H1 (cell line): ENCODE results near the gene CCDC83. TPM values are rescaled to one million over a fixed set of nuclear protein-coding genes. Genes with fewer than 3 reads are reported as not detected.

ENCODE experiments used
- CTCF ChIA-PET: fragments of 300-600 bp; sonication (Branson Sonifier 250); formaldehyde crosslinking; loops from one replicate; lab custom pipeline; 2021; ENCODE audit not compliant: partially characterized antibody; lab: Charles Lee
- POLR2A ChIA-PET: fragments of 300-600 bp; sonication (Branson Sonifier 250); formaldehyde crosslinking; loops from one replicate; lab custom pipeline; 2021; ENCODE audit warnings: inconsistent platforms; ENCODE audit not compliant: partially characterized antibody; lab: Charles Lee
- DNase-seq, 2 experiments: peaks; one replicate each; pipeline versions ENCODE4 v3.0.0 to v3.0.0-alpha.2; 2010 to 2022; ENCODE audit warnings: low spot score in 2 of 2, low read depth in 1 of 2, mixed read lengths in 1 of 2
- FAIRE-seq: peaks from 2 replicates; lab custom pipeline; 2011; peaks lifted over from hg19 to GRCh38; lab: Jason Lieb, UNC
- H2AFZ ChIP-seq: 2 replicates; pipeline ENCODE4 v1.8.1; 2012; ENCODE audit warnings: low read length, inconsistent platforms
- H2AK5ac ChIP-seq: 2 replicates; pipeline ENCODE4 v1.6.1; 2013; ENCODE audit warnings: low read depth, low read length
- H2BK120ac ChIP-seq: replicated peaks from 2 replicates; pipeline ENCODE3; 2013; ENCODE audit warnings: low read depth, low read length, inconsistent platforms
- H2BK12ac ChIP-seq: 2 replicates; pipeline ENCODE4 v1.6.1; 2013; ENCODE audit warnings: low read depth, low read length
- H2BK15ac ChIP-seq: 2 replicates; pipeline ENCODE4 v1.6.1; 2013; ENCODE audit warnings: low read length
- H2BK20ac ChIP-seq: 2 replicates; pipeline ENCODE4 v1.6.1; 2013; ENCODE audit warnings: low read length
- H2BK5ac ChIP-seq: 2 replicates; pipeline ENCODE4 v1.6.1; 2013; ENCODE audit warnings: low read depth, low read length
- H3K14ac ChIP-seq: 2 replicates; pipeline ENCODE4 v1.6.1; 2013; ENCODE audit warnings: inconsistent platforms; ENCODE audit not compliant: insufficient read length
- H3K18ac ChIP-seq: 2 replicates; pipeline ENCODE4 v1.6.1; 2013; ENCODE audit warnings: low read length; ENCODE audit errors: extremely low read depth
- H3K23ac ChIP-seq: 2 replicates; pipeline ENCODE4 v1.6.1; 2013; ENCODE audit warnings: inconsistent platforms; ENCODE audit not compliant: insufficient read length
- H3K23me2 ChIP-seq: 2 replicates; pipeline ENCODE4 v1.6.1; 2013; ENCODE audit warnings: low read depth, low read length
- H3K27ac ChIP-seq: 2 replicates; pipeline ENCODE4 v1.6.1; 2011; ENCODE audit warnings: low read depth, low read length, inconsistent platforms
- H3K27me3 ChIP-seq, 4 experiments: replicated peaks in 1 of 4; 1 replicate in 1 of 4; 2 replicates in 3 of 4; pipeline versions ENCODE4 v1.6.1 to v1.8.1; 2011 to 2013; ENCODE audit warnings: low read length in 3 of 4, mild to moderate bottlenecking in 3 of 4, inconsistent platforms in 2 of 4, mixed read lengths in 2 of 4, moderate library complexity in 1 of 4; ENCODE audit not compliant: control insufficient read depth in 3 of 4, insufficient read depth in 3 of 4; ENCODE audit errors: extremely low read depth in 1 of 4
- H3K36me3 ChIP-seq, 4 experiments: 2 replicates each; pipeline versions ENCODE4 v1.6.1 to v1.8.1; 2011 to 2013; ENCODE audit warnings: mild to moderate bottlenecking in 4 of 4, low read length in 3 of 4, moderate library complexity in 2 of 4, control low read depth in 1 of 4, inconsistent platforms in 1 of 4; ENCODE audit not compliant: insufficient read depth in 4 of 4, control insufficient read depth in 2 of 4
- H3K4ac ChIP-seq: replicated peaks from 2 replicates; pipeline ENCODE3; 2013; ENCODE audit warnings: low read length, low read depth, mixed read lengths, inconsistent platforms; ENCODE audit not compliant: insufficient read length
- H3K4me1 ChIP-seq, 4 experiments: replicated peaks in 1 of 4; 1 replicate in 1 of 4; 2 replicates in 3 of 4; pipeline versions ENCODE4 v1.6.1 to v1.8.1; 2011 to 2013; ENCODE audit warnings: low read length in 3 of 4, inconsistent platforms in 2 of 4, mixed read lengths in 1 of 4; ENCODE audit not compliant: insufficient read depth in 4 of 4, control insufficient read depth in 3 of 4
- H3K4me2 ChIP-seq, 2 experiments: 2 replicates each; pipeline versions ENCODE4 v1.6.1 to v1.8.1; 2011 to 2013; ENCODE audit warnings: low read depth in 2 of 2, low read length in 2 of 2, control low read depth in 1 of 2, inconsistent platforms in 1 of 2, mild to moderate bottlenecking in 1 of 2; ENCODE audit not compliant: insufficient read depth in 1 of 2
- H3K4me3 ChIP-seq, 4 experiments: fragments of 200-600, 300-600 bp in 1 of 4; sonication (generic), shearing (Covaris generic), sonication (Bioruptor Twin) in 1 of 4; 2 replicates each; pipeline versions ENCODE4 v1.5.1 to v1.8.1; 2011 to 2016; ENCODE audit warnings: low read length in 4 of 4, low read depth in 3 of 4, control low read depth in 2 of 4, inconsistent platforms in 2 of 4, mild to moderate bottlenecking in 2 of 4, mixed read lengths in 1 of 4, moderate library complexity in 1 of 4; ENCODE audit not compliant: insufficient read depth in 2 of 4; ENCODE audit errors: extremely low read depth in 1 of 4
- H3K56ac ChIP-seq: replicated peaks from 2 replicates; pipeline ENCODE3; 2013; ENCODE audit warnings: low read depth, mild to moderate bottlenecking, mixed read lengths, low read length, inconsistent platforms; ENCODE audit not compliant: insufficient read length
- H3K79me1 ChIP-seq: 2 replicates; pipeline ENCODE4 v1.6.1; 2013; ENCODE audit warnings: low read depth, low read length, control low read depth
- H3K79me2 ChIP-seq, 2 experiments: 2 replicates each; pipeline versions ENCODE4 v1.6.1 to v1.8.1; 2012 to 2013; ENCODE audit warnings: low read length in 2 of 2, mild to moderate bottlenecking in 2 of 2, inconsistent platforms in 1 of 2; ENCODE audit not compliant: insufficient read depth in 2 of 2, control insufficient read depth in 1 of 2
- H3K9ac ChIP-seq, 4 experiments: replicated peaks in 1 of 4; 1 replicate in 1 of 4; 2 replicates in 3 of 4; pipeline versions ENCODE4 v1.6.1 to v1.8.1; 2011 to 2013; ENCODE audit warnings: low read depth in 3 of 4, low read length in 3 of 4, control low read depth in 2 of 4, mild to moderate bottlenecking in 2 of 4, moderate library complexity in 2 of 4, inconsistent platforms in 1 of 4; ENCODE audit errors: extremely low read depth in 1 of 4
- H3K9me3 ChIP-seq, 2 experiments: 2 replicates each; pipeline versions ENCODE4 v1.6.1 to v1.8.1; 2012 to 2013; ENCODE audit warnings: mild to moderate bottlenecking in 2 of 2, moderate library complexity in 2 of 2, control low read depth in 1 of 2, inconsistent platforms in 1 of 2, low read depth in 1 of 2, low read length in 1 of 2, mixed read lengths in 1 of 2; ENCODE audit not compliant: insufficient read depth in 2 of 2
- H4K20me1 ChIP-seq, 2 experiments: replicated peaks in 1 of 2; 2 replicates each; pipeline versions ENCODE3 to v1.8.1; 2011 to 2013; ENCODE audit warnings: inconsistent platforms in 2 of 2, low read length in 2 of 2, mild to moderate bottlenecking in 1 of 2; ENCODE audit not compliant: insufficient read depth in 2 of 2, control insufficient read depth in 1 of 2
- H4K5ac ChIP-seq: 2 replicates; pipeline ENCODE4 v1.6.1; 2013; ENCODE audit warnings: low read length, low read depth, mixed read lengths, inconsistent platforms; ENCODE audit not compliant: insufficient read length
- H4K8ac ChIP-seq: 2 replicates; pipeline ENCODE4 v1.8.0; 2013; ENCODE audit warnings: mild to moderate bottlenecking, moderate library complexity, low read length, inconsistent platforms; ENCODE audit not compliant: insufficient read depth; ENCODE audit errors: extremely low read depth
- H4K91ac ChIP-seq: replicated peaks from 2 replicates; pipeline ENCODE3; 2013; ENCODE audit warnings: low read length, mixed read lengths, inconsistent platforms; ENCODE audit not compliant: insufficient read length
- NRF1 ChIP-seq: IDR thresholded peaks from 2 replicates; pipeline ENCODE4 v1.6.1; 2011; ENCODE audit warnings: mild to moderate bottlenecking, low read depth, low read length, improper control_type of control experiment
- POU5F1 ChIP-seq: IDR thresholded peaks from 2 replicates; pipeline ENCODE4 v1.6.1; 2011; ENCODE audit warnings: low read depth, mild to moderate bottlenecking, low read length, moderate library complexity
- SP1 ChIP-seq: IDR thresholded peaks from 2 replicates; pipeline ENCODE4 v1.6.1; 2011; ENCODE audit warnings: low read depth, low read length
- SRF ChIP-seq: IDR thresholded peaks from 2 replicates; pipeline ENCODE4 v1.6.1; 2011; ENCODE audit warnings: mild to moderate bottlenecking, low read depth, low read length, moderate library complexity
- TAF7 ChIP-seq: optimal IDR thresholded peaks from 2 replicates; pipeline ENCODE3; 2011; ENCODE audit warnings: low read depth, mild to moderate bottlenecking, inconsistent platforms, low read length, moderate library complexity, borderline replicate concordance
- TBP ChIP-seq: IDR thresholded peaks from 2 replicates; pipeline ENCODE4 v1.6.1; 2011; ENCODE audit warnings: low read depth, low read length, improper control_type of control experiment
- YY1 ChIP-seq: IDR thresholded peaks from 2 replicates; pipeline ENCODE4 v1.6.1; 2011; ENCODE audit warnings: low read depth, mild to moderate bottlenecking, low read length
- whole genome bisulfite sequencing, 2 experiments: shearing (Covaris generic) in 1 of 2; methylation state at CpG; one replicate each; pipeline versions ENCODE4 v1.1.6 to v1.1.7; 2013 to 2015; ENCODE audit warnings: low lambda C conversion rate in 2 of 2, mixed read lengths in 2 of 2, inconsistent platforms in 1 of 2, low coverage in 1 of 2, missing lambda C conversion rate in 1 of 2; ENCODE audit not compliant: insufficient replicate concordance in 2 of 2, insufficient coverage in 1 of 2, insufficient read length in 1 of 2; ENCODE audit errors: extremely low coverage in 1 of 2, missing lambda C conversion rate in 1 of 2; 5-methylcytosine and 5-hydroxymethylcytosine counted together
- polyA plus RNA-seq, 7 experiments: library from polyadenylated mRNA; depleted of rRNA in 3 of 7; stranded (reverse) in 5 of 7; unstranded in 2 of 7; fragments of >200 nt in 5 of 7; fragments of 200-250 nt in 2 of 7; gene quantifications; 1 replicate in 5 of 7; 2 replicates in 1 of 7; 4 replicates in 1 of 7; pipeline versions ENCODE4 v1.2.1 to v1.2.3, GENCODE V29; 2011 to 2013; ENCODE audit warnings: missing spikeins in 2 of 7, mixed read lengths in 2 of 7
- total RNA-seq: library from RNA; stranded (reverse); fragmentation: NEBNext Ultra II Directional; extraction: Animal tissue kit (Norgen Biotek cat#: 25700); gene quantifications from 2 replicates; pipeline ENCODE4 v1.2.1, GENCODE V29; 2021
- TF ChIP-seq, protein P1 (sequence below): IDR thresholded peaks from 2 replicates; pipeline ENCODE4 v1.6.1; 2012; ENCODE audit warnings: inconsistent platforms

The CCDC83 gene
- total and polyA plus RNA-seq, 2 of the 8 experiments (the other 6 are each of a cell fraction or from before 2014, with no cell fraction given), result not detected

DNA sequence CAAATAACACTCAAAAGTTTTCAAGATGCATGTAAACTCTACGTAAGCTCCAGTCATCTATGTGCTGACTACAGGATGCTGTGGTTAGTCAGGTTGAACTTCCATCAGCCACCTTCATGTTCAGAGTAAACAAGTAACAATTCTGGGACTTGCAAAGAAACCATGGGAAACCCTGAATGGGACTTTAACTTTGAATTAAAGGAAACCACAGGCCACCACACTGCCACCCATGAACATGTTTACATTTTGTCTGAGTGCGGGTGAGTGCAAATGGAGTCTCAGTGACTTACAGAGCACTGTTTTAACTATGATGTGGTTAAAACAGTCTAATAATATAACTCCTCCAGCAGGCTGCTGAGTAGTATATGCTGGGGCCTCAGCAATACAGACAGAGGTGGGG is 31.4 kb upstream of the CCDC83 start:
- no peak for DNase-seq
- POLR2A ChIA-PET, result no interaction called here
- TF ChIP-seq NRF1 (no peak), YY1 (no peak), POU5F1 (no peak), SP1 (no peak), TAF7 (no peak), SRF (no peak), TBP (no peak)
- TF ChIP-seq, protein P1, sequence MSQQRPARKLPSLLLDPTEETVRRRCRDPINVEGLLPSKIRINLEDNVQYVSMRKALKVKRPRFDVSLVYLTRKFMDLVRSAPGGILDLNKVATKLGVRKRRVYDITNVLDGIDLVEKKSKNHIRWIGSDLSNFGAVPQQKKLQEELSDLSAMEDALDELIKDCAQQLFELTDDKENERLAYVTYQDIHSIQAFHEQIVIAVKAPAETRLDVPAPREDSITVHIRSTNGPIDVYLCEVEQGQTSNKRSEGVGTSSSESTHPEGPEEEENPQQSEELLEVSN, result no peak

More for the DNA sequence above, 31.4 kb upstream of the CCDC83 start:
- H3K23me2 ChIP-seq, result no peaks in the 10 kb centered on the region
- no peaks in the 10 kb centered on the region for H3K4me1 ChIP-seq
- H2AK5ac ChIP-seq, result no peak overlapping the region
- 0 out of 7 replicates have a peak, but pooled peaks cover 0 to 3% (median 0%) of the 10 kb centered on the region in 4 experiments for H3K27me3 ChIP-seq
- H3K36me3 ChIP-seq, result no peaks in the 10 kb centered on the region
- no peak for FAIRE-seq
- H3K4ac ChIP-seq, result no peak overlapping the region
- no peak overlapping the region for H3K27ac ChIP-seq
- H3K9ac ChIP-seq, result no peak overlapping the region
- H3K4me3 ChIP-seq, result no peak overlapping the region
- no peak overlapping the region for H2AFZ ChIP-seq
- H4K8ac ChIP-seq, result no peak overlapping the region
- no peak overlapping the region for H2BK5ac ChIP-seq
- H2BK20ac ChIP-seq, result no peak overlapping the region
- H3K9me3 ChIP-seq, result no peaks in the 10 kb centered on the region
- H4K91ac ChIP-seq, result no peak overlapping the region
- H2BK120ac ChIP-seq, result no peak overlapping the region
- H2BK12ac ChIP-seq, result no peak overlapping the region
- no peak overlapping the region for H2BK15ac ChIP-seq
- no peaks in the 10 kb centered on the region; a peak in 1 of 4 replicates for H3K79me2 ChIP-seq
- no peaks in the 10 kb centered on the region for H3K79me1 ChIP-seq
- CTCF ChIA-PET, result interaction anchor here (1.2 to 4.2 kb wide), 5 partner anchors 9 to 129 kb away, joined by 3 to 31 read pairs (median 6); no protein-coding TSS in a partner anchor
- H3K23ac ChIP-seq, result no peak overlapping the region
- no peak overlapping the region for H3K18ac ChIP-seq
- H3K56ac ChIP-seq, result no peak overlapping the region
- WGBS, 2 experiments, result 86% methylated on average over 2 of the region's 2 CpGs; no CpG with 5 or more reads in 1 of the 2 experiments
- no peak overlapping the region for H3K14ac ChIP-seq
- no peak overlapping the region for H3K4me2 ChIP-seq
- no peak overlapping the region for H4K5ac ChIP-seq
- no peaks in the 10 kb centered on the region for H4K20me1 ChIP-seq
